ENCODE results near the gene BRD4.

Gene BRD4

DNA sequence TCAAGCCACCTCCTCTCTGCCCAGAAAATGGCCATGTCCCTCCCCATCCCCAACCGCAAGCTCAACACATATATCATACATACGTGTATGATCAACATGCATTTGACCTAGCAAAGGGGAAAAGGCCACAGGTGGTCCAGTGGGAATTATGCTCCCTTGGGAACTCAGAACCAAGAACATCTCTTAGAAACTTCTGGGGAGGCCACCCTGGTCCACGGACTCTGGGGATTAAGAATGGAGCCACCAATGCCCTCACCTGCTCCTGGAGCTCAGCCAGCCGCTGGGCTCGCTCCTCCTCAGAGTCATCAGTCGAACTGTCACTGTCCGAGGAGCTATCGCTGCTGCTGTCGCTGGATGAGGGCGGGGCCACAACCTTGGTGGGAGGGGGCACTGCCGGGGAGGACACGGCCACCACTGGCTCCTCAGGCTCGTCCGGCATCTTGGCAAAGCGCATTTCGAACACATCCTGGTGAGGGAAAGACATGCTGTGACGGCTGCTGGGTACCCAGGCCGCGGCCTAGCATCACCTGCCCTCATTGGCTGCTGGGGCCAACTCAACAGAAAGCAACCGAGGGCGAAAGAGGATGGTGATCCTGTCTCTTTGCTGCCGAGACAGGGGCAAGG is 75.5 kb downstream of the BRD4 start:
- TF ChIP-seq RAD21 (IDR thresholded peaks at IDR 0.05; ENCODE audit: low read depth) (no peak), CEBPB (IDR thresholded peaks at IDR 0.05) (no peak), ZBTB7A (IDR thresholded peaks at IDR 0.05; ENCODE audit: low read depth) (no peak), EP300 (IDR thresholded peaks at IDR 0.05; ENCODE audit: borderline replicate concordance) (no peak), YY1 (IDR thresholded peaks at IDR 0.05; ENCODE audit: low read depth) (no peak), EGR1 (IDR thresholded peaks at IDR 0.05) (no peak), NFIC (IDR thresholded peaks at IDR 0.05) (no peak), TEAD4 (IDR thresholded peaks at IDR 0.05) (no peak), TAF1 (IDR thresholded peaks at IDR 0.05; ENCODE audit: low read depth) (no peak)
- TF ChIP-seq, protein P1, sequence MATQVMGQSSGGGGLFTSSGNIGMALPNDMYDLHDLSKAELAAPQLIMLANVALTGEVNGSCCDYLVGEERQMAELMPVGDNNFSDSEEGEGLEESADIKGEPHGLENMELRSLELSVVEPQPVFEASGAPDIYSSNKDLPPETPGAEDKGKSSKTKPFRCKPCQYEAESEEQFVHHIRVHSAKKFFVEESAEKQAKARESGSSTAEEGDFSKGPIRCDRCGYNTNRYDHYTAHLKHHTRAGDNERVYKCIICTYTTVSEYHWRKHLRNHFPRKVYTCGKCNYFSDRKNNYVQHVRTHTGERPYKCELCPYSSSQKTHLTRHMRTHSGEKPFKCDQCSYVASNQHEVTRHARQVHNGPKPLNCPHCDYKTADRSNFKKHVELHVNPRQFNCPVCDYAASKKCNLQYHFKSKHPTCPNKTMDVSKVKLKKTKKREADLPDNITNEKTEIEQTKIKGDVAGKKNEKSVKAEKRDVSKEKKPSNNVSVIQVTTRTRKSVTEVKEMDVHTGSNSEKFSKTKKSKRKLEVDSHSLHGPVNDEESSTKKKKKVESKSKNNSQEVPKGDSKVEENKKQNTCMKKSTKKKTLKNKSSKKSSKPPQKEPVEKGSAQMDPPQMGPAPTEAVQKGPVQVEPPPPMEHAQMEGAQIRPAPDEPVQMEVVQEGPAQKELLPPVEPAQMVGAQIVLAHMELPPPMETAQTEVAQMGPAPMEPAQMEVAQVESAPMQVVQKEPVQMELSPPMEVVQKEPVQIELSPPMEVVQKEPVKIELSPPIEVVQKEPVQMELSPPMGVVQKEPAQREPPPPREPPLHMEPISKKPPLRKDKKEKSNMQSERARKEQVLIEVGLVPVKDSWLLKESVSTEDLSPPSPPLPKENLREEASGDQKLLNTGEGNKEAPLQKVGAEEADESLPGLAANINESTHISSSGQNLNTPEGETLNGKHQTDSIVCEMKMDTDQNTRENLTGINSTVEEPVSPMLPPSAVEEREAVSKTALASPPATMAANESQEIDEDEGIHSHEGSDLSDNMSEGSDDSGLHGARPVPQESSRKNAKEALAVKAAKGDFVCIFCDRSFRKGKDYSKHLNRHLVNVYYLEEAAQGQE (IDR thresholded peaks at IDR 0.05; ENCODE audit: low read depth), result no peak

- TF ChIP-seq, protein P2, sequence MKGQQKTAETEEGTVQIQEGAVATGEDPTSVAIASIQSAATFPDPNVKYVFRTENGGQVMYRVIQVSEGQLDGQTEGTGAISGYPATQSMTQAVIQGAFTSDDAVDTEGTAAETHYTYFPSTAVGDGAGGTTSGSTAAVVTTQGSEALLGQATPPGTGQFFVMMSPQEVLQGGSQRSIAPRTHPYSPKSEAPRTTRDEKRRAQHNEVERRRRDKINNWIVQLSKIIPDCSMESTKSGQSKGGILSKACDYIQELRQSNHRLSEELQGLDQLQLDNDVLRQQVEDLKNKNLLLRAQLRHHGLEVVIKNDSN (IDR thresholded peaks at IDR 0.05), result no peak
- TF ChIP-seq TCF12 (IDR thresholded peaks at IDR 0.05; ENCODE audit: low read depth) (no peak), CREB1 (IDR thresholded peaks at IDR 0.05; ENCODE audit: low read depth) (no peak), EP300 (IDR thresholded peaks at IDR 0.05; ENCODE audit: borderline replicate concordance) (no peak), FOXM1 (IDR thresholded peaks at IDR 0.05; ENCODE audit: borderline replicate concordance, low read depth) (no peak), TAF1 (IDR thresholded peaks at IDR 0.05; ENCODE audit: low read depth) (no peak), CEBPB (IDR thresholded peaks at IDR 0.05) (no peak), NFIC (IDR thresholded peaks at IDR 0.05) (no peak), RAD21 (IDR thresholded peaks at IDR 0.05; ENCODE audit: low read depth) (no peak), YY1 (IDR thresholded peaks at IDR 0.05; ENCODE audit: low read depth) (no peak), TEAD4 (IDR thresholded peaks at IDR 0.05) (no peak), ZBTB7A (IDR thresholded peaks at IDR 0.05; ENCODE audit: low read depth) (no peak), EGR1 (IDR thresholded peaks at IDR 0.05) (no peak)
- TF ChIP-seq, protein P1 (IDR thresholded peaks at IDR 0.05; ENCODE audit: low read depth), result no peak
- TF ChIP-seq, protein P3, sequence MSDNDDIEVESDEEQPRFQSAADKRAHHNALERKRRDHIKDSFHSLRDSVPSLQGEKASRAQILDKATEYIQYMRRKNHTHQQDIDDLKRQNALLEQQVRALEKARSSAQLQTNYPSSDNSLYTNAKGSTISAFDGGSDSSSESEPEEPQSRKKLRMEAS (IDR thresholded peaks at IDR 0.05), result no peak
Observed at GRCh38 chr19:15255359-15255990, 76.9 kb downstream of the BRD4 start.

DNA sequence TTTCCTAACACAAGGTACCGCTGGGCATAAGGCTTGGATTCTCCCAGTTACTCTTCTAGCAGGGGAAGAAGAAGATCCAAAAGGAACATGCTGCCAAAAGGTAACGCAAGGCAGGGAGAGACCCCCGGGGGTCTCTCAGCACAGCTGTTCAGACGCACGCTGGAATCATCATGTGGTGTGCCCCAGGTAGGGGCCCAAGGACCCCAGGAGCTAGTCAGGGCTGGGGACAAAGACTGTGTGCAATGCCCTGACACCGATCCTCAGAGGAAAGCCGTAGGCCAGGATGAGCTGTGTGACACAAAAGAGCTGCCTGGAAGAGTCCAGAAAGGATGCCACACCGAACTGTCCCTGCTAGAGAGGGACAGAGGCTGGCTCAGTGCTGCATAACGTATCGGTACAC is 77.8 kb downstream of the BRD4 start:
- no peak for TF ChIP-seq CEBPB (IDR thresholded peaks at IDR 0.05)
- TF ChIP-seq, protein P2 (IDR thresholded peaks at IDR 0.05), result no peak
- TF ChIP-seq TCF12 (IDR thresholded peaks at IDR 0.05; ENCODE audit: low read depth), result no peak

GRCh38 chr19:15253513-15253912 is 78.8 kb downstream of the BRD4 start:
- TF ChIP-seq TEAD4 (IDR thresholded peaks at IDR 0.05) (no peak), CREB1 (IDR thresholded peaks at IDR 0.05; ENCODE audit: low read depth) (no peak), ZBTB7A (IDR thresholded peaks at IDR 0.05; ENCODE audit: low read depth) (no peak), NFIC (IDR thresholded peaks at IDR 0.05) (no peak), TAF1 (IDR thresholded peaks at IDR 0.05; ENCODE audit: low read depth) (no peak), EGR1 (IDR thresholded peaks at IDR 0.05) (no peak), FOXM1 (IDR thresholded peaks at IDR 0.05; ENCODE audit: borderline replicate concordance, low read depth) (no peak), TCF12 (IDR thresholded peaks at IDR 0.05; ENCODE audit: low read depth) (no peak), YY1 (IDR thresholded peaks at IDR 0.05; ENCODE audit: low read depth) (no peak), CEBPB (IDR thresholded peaks at IDR 0.05) (no peak), EP300 (IDR thresholded peaks at IDR 0.05; ENCODE audit: borderline replicate concordance) (no peak), RAD21 (IDR thresholded peaks at IDR 0.05; ENCODE audit: low read depth) (no peak)
- TF ChIP-seq, protein P2 (IDR thresholded peaks at IDR 0.05), result no peak
- TF ChIP-seq, protein P1 (IDR thresholded peaks at IDR 0.05; ENCODE audit: low read depth), result no peak
- TF ChIP-seq, protein P3 (IDR thresholded peaks at IDR 0.05), result no peak
